Stimulated activated CD8-positive, alpha-beta memory T cell treated with anti-CD3 and anti-CD28 coated beads, Interleukin-12 subunit alpha, Interleukin-12 subunit beta, amount 100 ng/mL, for 1 hour (primary cell): ENCODE data around the gene S100A6.
"Not testable (repeated sequence)": the region's sequence is repeated elsewhere in the genome, so short reads cannot be mapped to it uniquely, and the experiment has no call there.

Source experiments
- DNase-seq: peaks from one replicate; pipeline ENCODE4 v3.0.0-alpha.2; 2020; ENCODE audit warnings: low read depth

S100A6 gene

GRCh38 chr1:153531638-153532037 is 4.2 kb downstream of the S100A6 start:
- no peak for DNase-seq

DNA sequence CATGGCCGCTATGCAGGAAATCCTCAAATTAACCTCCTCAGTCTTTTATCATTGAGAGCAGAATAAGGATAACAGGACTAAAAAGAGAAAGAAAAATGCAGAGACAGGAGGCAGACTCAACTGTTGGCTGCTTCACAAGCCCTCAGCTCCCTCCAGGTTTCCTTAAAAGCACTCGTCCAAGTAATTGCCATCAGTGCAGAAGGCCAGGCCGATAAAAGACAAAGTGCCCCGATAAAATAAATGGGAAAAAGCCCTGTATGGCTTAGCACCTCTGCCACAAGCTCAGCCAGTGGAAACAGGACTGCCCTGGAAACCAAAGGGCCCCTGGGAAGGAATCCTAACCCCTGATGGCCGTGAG is 8.1 kb downstream of the S100A6 start:
- DNase-seq = no peak

DNA sequence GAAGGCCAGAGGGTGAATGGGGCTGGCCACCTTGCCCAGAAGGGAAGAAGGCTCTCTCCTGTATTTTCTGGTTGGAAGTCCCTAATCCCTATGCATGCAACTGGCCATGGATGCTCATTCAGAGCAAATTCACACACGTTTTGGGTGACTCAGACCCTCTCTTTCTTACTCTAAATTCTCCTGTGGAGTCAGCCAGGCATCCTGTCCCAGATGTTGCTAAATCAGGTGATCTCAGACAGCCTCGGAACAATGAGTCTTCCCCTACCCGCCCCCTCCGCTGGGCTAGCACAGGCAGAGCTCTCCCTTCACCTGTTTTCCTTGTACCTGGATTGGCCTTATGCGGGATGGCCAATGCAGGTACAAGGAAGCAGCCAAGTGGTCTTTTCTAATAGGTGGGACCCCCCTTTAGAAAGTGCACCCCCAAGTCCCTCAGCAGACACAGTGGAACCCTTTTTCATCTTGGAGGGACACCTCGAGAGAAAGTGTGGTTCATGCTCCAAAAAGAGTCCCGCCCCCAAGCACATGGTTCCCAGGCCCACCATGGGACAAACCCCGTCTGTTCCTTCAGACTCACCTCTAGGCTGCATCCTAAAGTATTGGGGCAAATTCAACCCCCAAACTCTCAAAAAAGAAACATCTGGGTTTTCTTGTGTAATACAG is 8.6 kb downstream of the S100A6 start:
- no peak for DNase-seq

GRCh38 chr1:153526132-153526543 is 9.7 kb downstream of the S100A6 start:
- DNase-seq = no peak

DNA sequence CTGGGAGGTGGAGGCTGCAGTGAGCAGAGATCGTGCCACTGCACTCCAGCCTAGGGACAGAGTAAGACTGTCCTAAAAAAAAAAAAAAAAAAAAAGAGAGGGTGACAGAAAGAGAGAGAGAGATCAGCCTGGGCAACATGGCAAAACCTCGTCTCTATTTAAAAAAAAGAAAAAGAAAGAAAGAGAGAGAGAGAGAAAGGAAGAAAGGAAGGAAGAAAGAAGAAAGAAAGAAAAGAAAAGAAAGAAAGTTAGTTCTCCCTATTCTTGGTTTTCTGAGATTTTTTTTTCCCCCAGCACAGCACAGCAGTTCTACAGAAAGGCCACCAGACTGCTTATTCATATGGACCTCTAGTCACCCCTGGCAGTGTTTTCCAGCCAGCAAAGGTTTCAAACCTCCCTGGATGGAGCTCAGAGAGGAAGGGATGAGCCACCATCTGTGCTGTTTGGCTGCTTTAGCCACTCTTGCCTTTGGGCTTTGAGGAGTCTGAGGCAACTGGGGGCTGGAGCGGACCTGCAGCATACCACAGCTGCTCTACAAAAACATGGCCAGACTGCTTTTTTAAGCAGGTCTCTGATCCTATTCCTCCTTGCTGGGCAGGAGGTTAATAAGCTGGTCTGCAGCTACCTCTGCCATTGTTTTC is 10.6 kb downstream of the S100A6 start:
- no peak for DNase-seq

GRCh38 chr1:153522353-153523048 is 13.3 kb downstream of the S100A6 start:
- not testable (repeated sequence) for DNase-seq

GRCh38 chr1:153521808-153522207 is 14.0 kb downstream of the S100A6 start:
- not testable (repeated sequence) for DNase-seq

DNA sequence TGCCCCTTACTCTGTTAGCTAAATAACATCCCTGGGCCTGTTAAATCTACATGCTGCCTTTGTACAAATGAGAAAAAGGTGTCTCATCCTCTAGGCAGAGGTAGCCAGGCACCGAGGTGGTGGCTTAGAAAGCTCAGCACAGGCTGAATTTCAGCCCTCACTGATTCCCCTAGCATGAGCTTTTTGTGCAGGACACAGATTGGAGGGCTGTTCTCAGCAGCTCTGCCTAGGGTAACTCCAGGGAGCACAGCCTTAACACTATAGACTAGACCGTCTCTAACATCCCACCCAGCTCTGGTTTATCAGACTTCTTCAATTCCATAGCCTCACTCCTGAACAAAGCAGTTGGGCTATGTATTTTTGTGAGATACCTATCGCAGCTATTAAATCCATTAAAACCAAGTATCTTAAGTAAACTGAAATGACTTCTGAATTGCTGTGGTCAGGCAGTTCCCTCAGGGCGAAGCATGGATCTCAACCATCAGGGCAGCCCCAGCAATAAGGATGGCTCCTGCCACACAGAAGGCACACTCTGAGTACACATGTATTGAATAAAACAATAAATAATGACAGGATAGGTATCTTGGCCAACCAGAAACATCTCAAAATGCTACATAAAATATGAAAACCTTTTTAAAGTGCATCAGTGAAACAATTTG is 14.8 kb downstream of the S100A6 start:
- DNase-seq = no peak

DNA sequence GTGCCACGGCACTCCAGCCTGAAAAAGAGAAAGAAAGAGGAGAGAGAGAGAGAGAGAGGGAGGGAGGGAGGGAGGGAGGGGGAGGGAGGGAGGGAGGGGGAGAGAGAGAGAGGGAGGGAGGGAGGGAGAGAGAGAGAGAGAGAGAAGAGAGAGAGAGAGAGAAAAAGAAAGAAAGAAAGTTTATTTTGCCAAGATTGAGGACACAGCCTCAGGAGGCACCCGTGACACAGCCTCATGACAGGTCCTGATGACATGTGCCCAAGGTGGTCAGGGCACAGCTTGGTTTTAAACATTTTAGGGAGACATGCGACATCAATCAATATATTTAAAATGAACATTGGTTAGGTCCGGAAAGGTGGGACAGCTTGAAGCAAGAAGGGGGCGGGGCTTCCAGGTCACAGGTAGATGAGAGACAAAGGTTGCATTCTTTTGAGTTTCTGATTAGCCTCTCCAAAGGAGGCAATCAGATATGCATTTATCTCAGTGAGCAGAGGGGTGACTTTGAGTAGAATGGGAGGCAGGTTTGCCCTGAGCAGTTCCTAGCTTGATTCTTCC is 15.6 kb downstream of the S100A6 start:
- not testable (repeated sequence) for DNase-seq

- DNase-seq = no peak
These were observed 16.5 kb downstream of the S100A6 start for GRCh38 chr1:153519242-153519641.

GRCh38 chr1:153515504-153516394 is 20.0 kb downstream of the S100A6 start:
- DNase-seq = no peak

DNA sequence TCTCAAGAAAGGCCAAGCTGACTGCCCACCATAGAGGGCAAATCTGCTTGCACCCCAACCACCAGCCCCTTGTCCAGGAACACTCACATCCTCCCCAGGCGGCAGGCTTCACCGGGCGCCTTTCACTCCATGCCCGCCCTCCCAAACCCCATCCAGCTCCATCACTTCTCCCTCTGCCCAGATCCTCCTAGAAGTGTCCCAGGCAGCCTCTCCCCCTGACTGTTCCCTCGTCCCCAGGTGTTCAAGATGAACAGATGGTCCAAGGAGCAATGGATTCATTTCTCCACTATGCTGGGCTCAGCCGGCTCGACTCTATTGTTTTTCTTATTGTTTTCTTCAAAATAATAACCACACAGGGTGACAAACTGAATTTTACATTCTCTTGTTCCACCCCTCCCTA is 22.1 kb downstream of the S100A6 start:
- no peak for DNase-seq

DNA sequence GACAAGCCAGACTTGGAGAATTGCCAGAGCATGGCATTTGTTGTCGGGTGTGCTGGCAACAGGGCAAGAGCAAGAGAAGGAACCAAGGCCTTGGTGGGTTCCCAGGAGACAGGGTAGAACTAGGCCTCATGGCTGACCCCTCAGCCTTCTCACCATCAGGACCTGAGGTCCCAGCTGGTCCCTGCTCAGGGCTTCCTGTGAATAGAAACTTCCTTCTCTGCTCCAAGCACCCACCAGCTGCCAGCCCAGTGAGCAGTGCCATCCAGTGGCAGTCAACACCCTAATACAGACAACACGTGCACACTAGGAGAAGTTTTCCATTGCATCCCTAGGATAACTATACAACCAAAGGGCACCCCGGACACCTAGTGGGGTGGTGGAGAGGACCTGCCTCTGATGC is 22.8 kb downstream of the S100A6 start:
- DNase-seq = no peak

DNA sequence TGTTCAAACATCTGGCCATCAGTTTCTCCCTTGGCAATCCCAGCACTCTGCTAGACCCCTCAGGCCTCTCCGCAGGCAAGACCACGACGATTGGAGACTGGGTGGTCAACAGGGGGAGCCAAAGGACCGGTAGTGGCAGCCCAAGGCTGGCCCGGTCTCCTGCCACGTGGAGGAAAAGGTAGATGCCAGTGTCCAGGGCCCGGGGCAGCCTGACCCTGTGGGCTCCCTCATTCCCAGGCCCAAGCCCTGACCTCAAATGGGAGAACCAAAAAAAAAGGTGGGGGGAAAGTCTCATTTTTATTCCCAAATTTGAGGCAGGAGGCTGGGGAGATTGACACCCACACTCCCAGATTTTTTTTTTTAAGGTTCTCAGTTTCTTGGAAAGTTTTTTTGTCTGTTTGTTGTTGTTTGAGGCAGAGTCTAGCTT is 24.8 kb downstream of the S100A6 start:
- peak; percentile 64 for DNase-seq

GRCh38 chr1:153509729-153510354 is 25.9 kb downstream of the S100A6 start:
- DNase-seq = peak; percentile 45

- no peak for DNase-seq
These were observed 26.8 kb downstream of the S100A6 start for GRCh38 chr1:153509036-153509435.

DNA sequence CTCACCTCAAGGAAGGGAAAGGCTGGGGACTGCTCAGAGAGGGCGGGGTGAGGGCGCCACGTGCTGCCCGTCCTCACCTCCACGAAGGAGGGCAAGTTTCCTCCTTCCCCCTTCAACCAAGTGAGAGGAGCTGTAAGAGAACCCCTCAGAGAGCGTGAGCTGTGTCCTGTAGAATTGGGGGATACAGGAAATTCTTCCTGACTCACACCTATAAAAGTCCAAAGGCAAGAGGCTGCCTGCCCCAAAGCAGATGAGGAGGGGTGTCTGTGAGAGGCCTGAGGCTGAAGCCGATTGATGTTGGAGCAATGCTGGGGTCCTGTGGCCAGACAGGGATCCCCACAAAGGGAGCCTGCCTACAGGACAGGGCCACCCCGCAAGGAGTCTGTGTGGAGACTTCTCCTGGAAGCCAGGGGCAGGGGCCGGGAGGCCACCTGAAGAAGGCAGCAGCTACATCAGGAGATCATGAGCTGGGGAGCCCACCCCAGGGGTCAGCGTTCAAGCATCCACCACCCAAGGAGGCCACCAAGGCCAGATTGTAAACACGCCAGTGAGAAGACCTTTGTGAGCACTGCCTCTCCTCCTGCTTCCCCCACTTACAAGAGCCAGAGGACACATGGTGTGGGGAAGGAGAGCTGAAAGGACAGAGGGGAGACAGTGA is 27.7 kb downstream of the S100A6 start:
- DNase-seq = no peak

DNA sequence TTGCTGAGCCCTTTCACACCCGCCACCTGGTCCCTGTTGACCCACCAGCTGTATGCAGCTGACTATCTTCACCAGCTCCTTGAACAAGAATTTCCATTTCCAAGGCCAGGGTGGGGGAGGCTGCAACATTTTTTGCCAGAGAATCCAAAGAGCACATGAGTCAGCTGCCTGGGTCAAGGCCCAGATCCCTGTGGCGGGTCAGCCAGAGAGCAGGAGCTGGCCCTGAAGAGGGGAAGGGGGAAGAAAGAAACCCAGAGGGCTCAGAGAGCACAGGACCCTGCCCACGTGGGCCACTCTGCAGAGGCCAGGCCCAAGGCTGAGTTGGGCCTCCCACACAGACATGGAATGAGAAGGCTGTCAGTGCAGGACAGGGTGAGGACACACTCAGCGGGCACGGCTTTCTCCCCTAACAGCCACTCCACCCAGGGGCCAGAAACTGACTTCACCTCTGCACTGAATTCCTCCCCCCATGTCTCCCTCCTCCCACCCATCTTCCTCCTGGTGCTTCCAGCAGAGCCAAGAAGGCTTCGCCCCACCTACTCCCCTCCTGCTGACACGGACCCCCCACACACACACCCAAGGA is 28.9 kb downstream of the S100A6 start:
- DNase-seq = no peak

- no peak for DNase-seq
These were observed 29.4 kb downstream of the S100A6 start for GRCh38 chr1:153506386-153506785.

GRCh38 chr1:153505576-153505975 is 30.2 kb downstream of the S100A6 start:
- DNase-seq = no peak
